SK-N-MC (cell line): ENCODE results near the gene GPR84.

Experiments used
- EZH2 ChIP-seq: fragments of 200-600 bp; sonication (generic); IDR thresholded peaks from one replicate; pipeline ENCODE4 v1.6.1; 2017; ENCODE audit warnings: antibody characterized with exemption
- POLR2AphosphoS5 ChIP-seq: IDR thresholded peaks from 2 replicates; pipeline ENCODE4 v1.6.1; 2012; ENCODE audit warnings: mild to moderate bottlenecking, low read depth, low read length, borderline replicate concordance

- TF ChIP-seq EZH2 (no peak), POLR2AphosphoS5 (no peak)
Measured at GRCh38 chr12:54338698-54339296, 25.5 kb downstream of the GPR84 start.
